GM23338 (cell line): ENCODE measurements around the gene CHRNA4. TPM values are rescaled to one million over a fixed set of nuclear protein-coding genes. Genes with fewer than 3 reads are reported as not detected.

Source experiments
- ATAC-seq: fragments of 200-7000 bp; cut with Tn5 transposase; 3 replicates; pipeline ENCODE4 v1.9.1; 2020
- DNase-seq: peaks from one replicate; pipeline ENCODE4 v3.0.0-alpha.2; 2015; ENCODE audit warnings: low spot score
- H2AFZ ChIP-seq: fragments of 200-600 bp; sonication (generic); 2 replicates; pipeline ENCODE4 v1.8.0; 2016; ENCODE audit warnings: antibody characterized with exemption, mild to moderate bottlenecking, moderate library complexity
- H3F3A ChIP-seq: fragments of 200-600 bp; sonication (generic); replicated peaks from 2 replicates; pipeline ENCODE4 v1.8.0; 2017; ENCODE audit warnings: antibody characterized with exemption, mixed run types, low read depth
- H3K27ac ChIP-seq: fragments of 200-600 bp; sonication (generic); 2 replicates; pipeline ENCODE4 v1.6.1; 2016; ENCODE audit warnings: low read depth
- H3K27me3 ChIP-seq: fragments of 200-600 bp; sonication (generic); 2 replicates; pipeline ENCODE4 v1.8.0; 2016; ENCODE audit warnings: mild to moderate bottlenecking, mixed run types, moderate library complexity; ENCODE audit not compliant: insufficient read depth
- H3K36me3 ChIP-seq: fragments of 200-600 bp; sonication (generic); 2 replicates; pipeline ENCODE4 v1.8.0; 2016; ENCODE audit warnings: mild to moderate bottlenecking; ENCODE audit not compliant: insufficient read depth
- H3K4me1 ChIP-seq: fragments of 200-600 bp; sonication (generic); 2 replicates; pipeline ENCODE4 v1.8.0; 2016; ENCODE audit warnings: mild to moderate bottlenecking, moderate library complexity; ENCODE audit not compliant: insufficient read depth
- H3K4me2 ChIP-seq: fragments of 200-600 bp; sonication (generic); 2 replicates; pipeline ENCODE4 v1.7.1; 2017; ENCODE audit warnings: mixed run types
- H3K4me3 ChIP-seq: fragments of 200-600 bp; sonication (generic); 2 replicates; pipeline ENCODE4 v1.6.1; 2016; ENCODE audit warnings: mixed run types
- H3K79me2 ChIP-seq: fragments of 200-600 bp; sonication (generic); replicated peaks from 2 replicates; pipeline ENCODE4 v1.8.0; 2017; ENCODE audit warnings: mild to moderate bottlenecking; ENCODE audit not compliant: insufficient read depth
- H3K9me2 ChIP-seq: fragments of 200-600 bp; sonication (generic); 2 replicates; pipeline ENCODE4 v1.8.0; 2017; ENCODE audit not compliant: insufficient read depth
- H4K20me1 ChIP-seq: fragments of 200-600 bp; sonication (generic); replicated peaks from 2 replicates; pipeline ENCODE4 v1.8.0; 2017; ENCODE audit warnings: mild to moderate bottlenecking; ENCODE audit not compliant: insufficient read depth
- H3K27ac Mint-ChIP-seq: 2 replicates; pipeline ENCODE4 v1.8.0; 2020; ENCODE audit warnings: inconsistent platforms, mild to moderate bottlenecking, moderate library complexity, mixed read lengths
- H3K27me3 Mint-ChIP-seq: 3 replicates; pipeline ENCODE4 v1.8.0; 2022; ENCODE audit warnings: low read depth, mild to moderate bottlenecking, moderate library complexity, mixed read lengths, inconsistent platforms; ENCODE audit not compliant: insufficient read depth, poor library complexity
- H3K36me3 Mint-ChIP-seq: 3 replicates; pipeline ENCODE4 v1.8.0; 2021; ENCODE audit warnings: low read depth, mild to moderate bottlenecking, inconsistent platforms, moderate library complexity, mixed read lengths
- H3K4me1 Mint-ChIP-seq: 3 replicates; pipeline ENCODE4 v1.8.0; 2020; ENCODE audit warnings: mild to moderate bottlenecking, inconsistent platforms, mixed read lengths
- H3K4me3 Mint-ChIP-seq: 3 replicates; pipeline ENCODE4 v1.8.0; 2021; ENCODE audit warnings: moderate library complexity, mild to moderate bottlenecking, inconsistent platforms, mixed read lengths
- H3K9me3 Mint-ChIP-seq: 3 replicates; pipeline ENCODE4 v1.8.0; 2020; ENCODE audit warnings: moderate library complexity, mild to moderate bottlenecking, inconsistent platforms, mixed read lengths
- EZH2phosphoT487 ChIP-seq: fragments of 200-600 bp; sonication (generic); IDR thresholded peaks from one replicate; pipeline ENCODE4 v1.8.1; 2018; ENCODE audit warnings: antibody characterized with exemption; ENCODE audit not compliant: unreplicated experiment
- NANOG ChIP-seq: IDR thresholded peaks from 2 replicates; pipeline ENCODE4 v1.6.1; 2016; ENCODE audit warnings: antibody characterized with exemption, borderline replicate concordance
- POLR2AphosphoS5 ChIP-seq: IDR thresholded peaks from 2 replicates; pipeline ENCODE4 v1.6.1; 2016; ENCODE audit warnings: antibody characterized with exemption, low read depth
- ZNF114 ChIP-seq: fragments of 250-450 bp; sonication (Bioruptor Pico); IDR thresholded peaks from 2 replicates; pipeline ENCODE4 v1.5.0; 2020; ENCODE audit warnings: mild to moderate bottlenecking, moderate library complexity
- polyA plus RNA-seq: library from polyadenylated mRNA; unstranded; fragments of >200 nt; fragmentation: Nextera tagmentation; extraction: Ambion mirVana; gene quantifications from 2 replicates; pipeline ENCODE4 v1.2.1, GENCODE V29; 2016
- total RNA-seq: library from RNA; depleted of rRNA; stranded (reverse); fragments of >200 nt; shearing (Covaris generic); gene quantifications from 2 replicates; pipeline ENCODE4 v1.2.3, GENCODE V29; 2014
- TF ChIP-seq, protein P1 (sequence below): fragments of 250-450 bp; sonication (Bioruptor Pico); IDR thresholded peaks from 2 replicates; pipeline ENCODE4 v1.5.0; 2020; ENCODE audit warnings: mild to moderate bottlenecking, moderate library complexity
- TF ChIP-seq, protein P2 (sequence below): IDR thresholded peaks from one replicate; pipeline ENCODE4 v1.6.1; 2018; ENCODE audit warnings: antibody characterized with exemption; ENCODE audit not compliant: unreplicated experiment
- TF ChIP-seq, protein P3 (sequence below), 2 experiments: fragments of 200-600 bp in 1 of 2; sonication (generic) in 1 of 2; conservative IDR thresholded peaks; 2 replicates each; pipeline versions ENCODE4 v1.5.1 to v1.6.1; 2016 to 2017; ENCODE audit warnings: antibody characterized with exemption in 2 of 2, low read depth in 2 of 2, mild to moderate bottlenecking in 2 of 2, moderate library complexity in 1 of 2

CHRNA4 gene
- total and polyA plus RNA-seq, 2 experiments from 2014 or later: 2.7 to 3.9 TPM

DNA sequence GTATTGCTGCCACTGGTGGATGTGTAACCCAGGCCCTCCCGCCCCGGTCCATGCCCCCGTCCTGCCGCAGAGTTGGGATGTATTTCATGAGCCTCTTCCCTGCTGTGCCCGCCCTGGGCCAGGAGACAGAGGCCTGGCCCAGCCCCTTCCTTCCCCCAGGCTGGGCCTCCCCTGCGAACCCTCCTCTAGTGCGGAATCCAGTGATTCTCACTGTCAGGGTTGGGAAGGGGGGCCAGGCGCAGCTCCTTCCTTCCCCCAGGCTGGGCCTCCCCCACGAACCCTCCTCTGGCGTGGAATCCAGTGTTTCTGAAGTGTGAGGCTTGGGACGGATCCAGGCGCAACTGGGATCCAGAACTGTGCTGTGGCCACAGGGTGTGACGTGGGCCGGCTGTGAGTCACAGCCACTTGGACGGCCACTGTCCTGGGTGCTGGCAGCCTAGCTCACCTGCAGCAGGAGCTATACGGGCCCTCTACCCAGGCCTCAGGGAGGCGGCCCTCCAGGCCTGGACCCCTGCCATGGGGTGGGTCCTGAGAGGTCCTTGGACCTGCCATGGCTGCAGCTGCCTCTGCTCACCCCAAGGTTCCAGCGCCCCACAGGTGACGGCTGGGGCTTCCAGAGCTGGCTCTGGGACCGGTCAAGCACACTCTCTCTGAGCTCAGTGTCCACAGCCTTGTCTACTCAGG lies 39.9 kb downstream of the CHRNA4 start (continued):
- TF ChIP-seq, protein P1, sequence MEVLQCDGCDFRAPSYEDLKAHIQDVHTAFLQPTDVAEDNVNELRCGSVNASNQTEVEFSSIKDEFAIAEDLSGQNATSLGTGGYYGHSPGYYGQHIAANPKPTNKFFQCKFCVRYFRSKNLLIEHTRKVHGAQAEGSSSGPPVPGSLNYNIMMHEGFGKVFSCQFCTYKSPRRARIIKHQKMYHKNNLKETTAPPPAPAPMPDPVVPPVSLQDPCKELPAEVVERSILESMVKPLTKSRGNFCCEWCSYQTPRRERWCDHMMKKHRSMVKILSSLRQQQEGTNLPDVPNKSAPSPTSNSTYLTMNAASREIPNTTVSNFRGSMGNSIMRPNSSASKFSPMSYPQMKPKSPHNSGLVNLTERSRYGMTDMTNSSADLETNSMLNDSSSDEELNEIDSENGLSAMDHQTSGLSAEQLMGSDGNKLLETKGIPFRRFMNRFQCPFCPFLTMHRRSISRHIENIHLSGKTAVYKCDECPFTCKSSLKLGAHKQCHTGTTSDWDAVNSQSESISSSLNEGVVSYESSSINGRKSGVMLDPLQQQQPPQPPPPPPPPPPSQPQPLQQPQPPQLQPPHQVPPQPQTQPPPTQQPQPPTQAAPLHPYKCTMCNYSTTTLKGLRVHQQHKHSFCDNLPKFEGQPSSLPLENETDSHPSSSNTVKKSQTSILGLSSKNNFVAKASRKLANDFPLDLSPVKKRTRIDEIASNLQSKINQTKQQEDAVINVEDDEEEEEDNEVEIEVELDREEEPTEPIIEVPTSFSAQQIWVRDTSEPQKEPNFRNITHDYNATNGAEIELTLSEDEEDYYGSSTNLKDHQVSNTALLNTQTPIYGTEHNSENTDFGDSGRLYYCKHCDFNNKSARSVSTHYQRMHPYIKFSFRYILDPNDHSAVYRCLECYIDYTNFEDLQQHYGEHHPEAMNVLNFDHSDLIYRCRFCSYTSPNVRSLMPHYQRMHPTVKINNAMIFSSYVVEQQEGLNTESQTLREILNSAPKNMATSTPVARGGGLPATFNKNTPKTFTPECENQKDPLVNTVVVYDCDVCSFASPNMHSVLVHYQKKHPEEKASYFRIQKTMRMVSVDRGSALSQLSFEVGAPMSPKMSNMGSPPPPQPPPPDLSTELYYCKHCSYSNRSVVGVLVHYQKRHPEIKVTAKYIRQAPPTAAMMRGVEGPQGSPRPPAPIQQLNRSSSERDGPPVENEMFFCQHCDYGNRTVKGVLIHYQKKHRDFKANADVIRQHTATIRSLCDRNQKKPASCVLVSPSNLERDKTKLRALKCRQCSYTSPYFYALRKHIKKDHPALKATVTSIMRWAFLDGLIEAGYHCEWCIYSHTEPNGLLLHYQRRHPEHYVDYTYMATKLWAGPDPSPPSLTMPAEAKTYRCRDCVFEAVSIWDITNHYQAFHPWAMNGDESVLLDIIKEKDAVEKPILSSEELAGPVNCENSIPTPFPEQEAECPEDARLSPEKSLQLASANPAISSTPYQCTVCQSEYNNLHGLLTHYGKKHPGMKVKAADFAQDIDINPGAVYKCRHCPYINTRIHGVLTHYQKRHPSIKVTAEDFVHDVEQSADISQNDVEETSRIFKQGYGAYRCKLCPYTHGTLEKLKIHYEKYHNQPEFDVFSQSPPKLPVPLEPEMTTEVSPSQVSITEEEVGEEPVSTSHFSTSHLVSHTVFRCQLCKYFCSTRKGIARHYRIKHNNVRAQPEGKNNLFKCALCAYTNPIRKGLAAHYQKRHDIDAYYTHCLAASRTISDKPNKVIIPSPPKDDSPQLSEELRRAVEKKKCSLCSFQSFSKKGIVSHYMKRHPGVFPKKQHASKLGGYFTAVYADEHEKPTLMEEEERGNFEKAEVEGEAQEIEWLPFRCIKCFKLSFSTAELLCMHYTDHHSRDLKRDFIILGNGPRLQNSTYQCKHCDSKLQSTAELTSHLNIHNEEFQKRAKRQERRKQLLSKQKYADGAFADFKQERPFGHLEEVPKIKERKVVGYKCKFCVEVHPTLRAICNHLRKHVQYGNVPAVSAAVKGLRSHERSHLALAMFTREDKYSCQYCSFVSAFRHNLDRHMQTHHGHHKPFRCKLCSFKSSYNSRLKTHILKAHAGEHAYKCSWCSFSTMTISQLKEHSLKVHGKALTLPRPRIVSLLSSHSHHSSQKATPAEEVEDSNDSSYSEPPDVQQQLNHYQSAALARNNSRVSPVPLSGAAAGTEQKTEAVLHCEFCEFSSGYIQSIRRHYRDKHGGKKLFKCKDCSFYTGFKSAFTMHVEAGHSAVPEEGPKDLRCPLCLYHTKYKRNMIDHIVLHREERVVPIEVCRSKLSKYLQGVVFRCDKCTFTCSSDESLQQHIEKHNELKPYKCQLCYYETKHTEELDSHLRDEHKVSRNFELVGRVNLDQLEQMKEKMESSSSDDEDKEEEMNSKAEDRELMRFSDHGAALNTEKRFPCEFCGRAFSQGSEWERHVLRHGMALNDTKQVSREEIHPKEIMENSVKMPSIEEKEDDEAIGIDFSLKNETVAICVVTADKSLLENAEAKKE: no peak
- TF ChIP-seq, protein P2, sequence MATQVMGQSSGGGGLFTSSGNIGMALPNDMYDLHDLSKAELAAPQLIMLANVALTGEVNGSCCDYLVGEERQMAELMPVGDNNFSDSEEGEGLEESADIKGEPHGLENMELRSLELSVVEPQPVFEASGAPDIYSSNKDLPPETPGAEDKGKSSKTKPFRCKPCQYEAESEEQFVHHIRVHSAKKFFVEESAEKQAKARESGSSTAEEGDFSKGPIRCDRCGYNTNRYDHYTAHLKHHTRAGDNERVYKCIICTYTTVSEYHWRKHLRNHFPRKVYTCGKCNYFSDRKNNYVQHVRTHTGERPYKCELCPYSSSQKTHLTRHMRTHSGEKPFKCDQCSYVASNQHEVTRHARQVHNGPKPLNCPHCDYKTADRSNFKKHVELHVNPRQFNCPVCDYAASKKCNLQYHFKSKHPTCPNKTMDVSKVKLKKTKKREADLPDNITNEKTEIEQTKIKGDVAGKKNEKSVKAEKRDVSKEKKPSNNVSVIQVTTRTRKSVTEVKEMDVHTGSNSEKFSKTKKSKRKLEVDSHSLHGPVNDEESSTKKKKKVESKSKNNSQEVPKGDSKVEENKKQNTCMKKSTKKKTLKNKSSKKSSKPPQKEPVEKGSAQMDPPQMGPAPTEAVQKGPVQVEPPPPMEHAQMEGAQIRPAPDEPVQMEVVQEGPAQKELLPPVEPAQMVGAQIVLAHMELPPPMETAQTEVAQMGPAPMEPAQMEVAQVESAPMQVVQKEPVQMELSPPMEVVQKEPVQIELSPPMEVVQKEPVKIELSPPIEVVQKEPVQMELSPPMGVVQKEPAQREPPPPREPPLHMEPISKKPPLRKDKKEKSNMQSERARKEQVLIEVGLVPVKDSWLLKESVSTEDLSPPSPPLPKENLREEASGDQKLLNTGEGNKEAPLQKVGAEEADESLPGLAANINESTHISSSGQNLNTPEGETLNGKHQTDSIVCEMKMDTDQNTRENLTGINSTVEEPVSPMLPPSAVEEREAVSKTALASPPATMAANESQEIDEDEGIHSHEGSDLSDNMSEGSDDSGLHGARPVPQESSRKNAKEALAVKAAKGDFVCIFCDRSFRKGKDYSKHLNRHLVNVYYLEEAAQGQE: no peak

DNA sequence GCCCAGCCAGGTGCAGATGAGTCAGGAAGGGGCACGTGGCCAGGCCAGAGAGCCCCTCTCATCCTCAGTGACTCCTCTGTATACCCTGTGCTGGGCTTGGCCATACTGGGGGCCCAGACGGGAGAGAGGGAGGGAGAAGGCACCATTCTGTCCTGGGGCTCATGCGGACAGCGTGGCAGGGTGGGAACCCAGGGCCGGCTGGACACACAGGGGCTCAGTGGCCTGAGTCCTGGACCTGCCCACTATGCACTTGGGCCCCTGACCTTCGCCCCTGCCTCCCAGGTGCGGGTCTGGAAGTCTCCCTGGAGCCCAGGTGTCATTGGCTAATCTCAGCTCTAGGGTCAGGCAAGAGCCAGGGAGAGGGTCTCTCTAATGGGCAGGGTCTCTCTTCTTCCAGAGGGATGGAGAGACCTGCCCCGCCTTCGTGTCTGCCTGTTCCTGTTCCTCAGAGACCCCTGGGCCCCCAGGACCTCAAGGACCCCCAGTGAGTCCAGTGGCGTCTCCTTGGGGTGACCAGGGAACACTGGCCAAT lies 40.5 kb downstream of the CHRNA4 start:
- H3K36me3 Mint-ChIP-seq: no peaks in the 10 kb centered on the region; the same call in 2 of the 3 replicates
- no peak overlapping the region for H3K27ac Mint-ChIP-seq
- H3K4me3 Mint-ChIP-seq: no peak overlapping the region
- TF ChIP-seq ZNF114 (CRISPR knock-in tag) (no peak), EZH2phosphoT487 (no peak), POLR2AphosphoS5 (no peak), NANOG (no peak)
- TF ChIP-seq, protein P3, sequence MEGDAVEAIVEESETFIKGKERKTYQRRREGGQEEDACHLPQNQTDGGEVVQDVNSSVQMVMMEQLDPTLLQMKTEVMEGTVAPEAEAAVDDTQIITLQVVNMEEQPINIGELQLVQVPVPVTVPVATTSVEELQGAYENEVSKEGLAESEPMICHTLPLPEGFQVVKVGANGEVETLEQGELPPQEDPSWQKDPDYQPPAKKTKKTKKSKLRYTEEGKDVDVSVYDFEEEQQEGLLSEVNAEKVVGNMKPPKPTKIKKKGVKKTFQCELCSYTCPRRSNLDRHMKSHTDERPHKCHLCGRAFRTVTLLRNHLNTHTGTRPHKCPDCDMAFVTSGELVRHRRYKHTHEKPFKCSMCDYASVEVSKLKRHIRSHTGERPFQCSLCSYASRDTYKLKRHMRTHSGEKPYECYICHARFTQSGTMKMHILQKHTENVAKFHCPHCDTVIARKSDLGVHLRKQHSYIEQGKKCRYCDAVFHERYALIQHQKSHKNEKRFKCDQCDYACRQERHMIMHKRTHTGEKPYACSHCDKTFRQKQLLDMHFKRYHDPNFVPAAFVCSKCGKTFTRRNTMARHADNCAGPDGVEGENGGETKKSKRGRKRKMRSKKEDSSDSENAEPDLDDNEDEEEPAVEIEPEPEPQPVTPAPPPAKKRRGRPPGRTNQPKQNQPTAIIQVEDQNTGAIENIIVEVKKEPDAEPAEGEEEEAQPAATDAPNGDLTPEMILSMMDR (conservative IDR thresholded peaks at IDR 0.05; ENCODE audit: low read depth in 2 of 2): no peak
- Histone ChIP-seq H3K27me3 (no peaks in the 10 kb centered on the region), H3K9me2 (no peaks in the 10 kb centered on the region), H3F3A (no peaks in the 10 kb centered on the region), H3K36me3 (no peaks in the 10 kb centered on the region), H3K4me3 (no peak overlapping the region), H3K79me2 (no peaks in the 10 kb centered on the region), H3K27ac (no peak overlapping the region), H3K4me2 (no peak overlapping the region), H3K4me1 (no peaks in the 10 kb centered on the region), H4K20me1 (no peaks in the 10 kb centered on the region), H2AFZ (no peak overlapping the region)
- peaks cover 8% of the 10 kb centered on the region for H3K4me1 Mint-ChIP-seq
- H3K27me3 Mint-ChIP-seq: peaks cover 7% of the 10 kb centered on the region
- no peak for ATAC-seq
- H3K9me3 Mint-ChIP-seq: no peaks in the 10 kb centered on the region
- no peak for DNase-seq
